HG02610 (cell line): ENCODE results near the gene SAC3D1.

Experiments
- ATAC-seq: cut with Tn5 transposase; IDR thresholded peaks from one replicate; pipeline ENCODE4 v1.9.1; 2021; ENCODE audit warnings: mild to moderate bottlenecking, moderate library complexity; ENCODE audit not compliant: unreplicated experiment

The SAC3D1 gene

GRCh38 chr11:65086809-65087208 lies 45.8 kb downstream of the SAC3D1 start:
- no peak for ATAC-seq

DNA sequence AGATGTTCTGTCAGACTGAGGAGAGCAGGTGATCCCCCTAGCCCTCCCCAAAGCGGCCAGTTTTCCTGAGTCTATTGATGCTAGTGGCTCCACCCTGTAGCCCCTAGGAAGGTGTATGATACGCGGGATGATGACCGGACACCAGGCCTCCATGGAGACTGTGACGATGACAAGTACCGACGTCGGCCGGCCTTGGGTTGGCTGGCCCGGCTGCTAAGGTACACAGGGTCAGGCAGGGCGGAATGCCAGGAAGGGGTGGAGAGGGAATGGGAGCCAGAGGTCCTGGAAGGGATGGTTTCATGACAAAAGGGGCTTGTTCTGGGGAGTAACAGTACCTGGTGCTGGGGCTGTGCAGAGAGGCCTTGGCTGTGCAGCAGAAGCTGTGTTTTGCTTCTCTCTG lies 46.2 kb downstream of the SAC3D1 start:
- no peak for ATAC-seq

- no peak for ATAC-seq
Observed at GRCh38 chr11:65087827-65088226, 46.8 kb downstream of the SAC3D1 start.

GRCh38 chr11:65089621-65090020 lies 48.6 kb downstream of the SAC3D1 start:
- no peak for ATAC-seq

DNA sequence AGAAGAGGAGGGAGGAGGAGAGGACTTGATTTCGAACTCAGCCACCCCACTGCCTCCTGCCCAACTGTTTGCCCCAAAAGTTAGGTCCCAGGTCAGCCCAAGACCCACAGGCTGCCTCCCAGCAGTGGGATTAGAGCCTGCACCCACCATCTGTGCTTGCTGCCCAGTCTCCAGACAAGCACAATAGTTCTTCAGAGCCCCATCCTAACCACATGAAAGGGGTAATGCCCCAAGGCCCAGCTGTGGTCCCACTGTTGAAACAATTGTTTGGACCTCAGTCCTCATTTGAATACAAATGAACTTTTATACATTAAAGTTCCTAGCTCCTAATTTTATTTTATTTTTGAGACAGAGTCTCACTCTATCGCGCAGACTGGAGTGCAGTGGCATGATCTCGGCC lies 49.6 kb downstream of the SAC3D1 start:
- ATAC-seq: no peak
